ENCODE results near the gene EXTL2. TPM values are rescaled to one million over a fixed set of nuclear protein-coding genes. Genes with fewer than 3 reads are reported as not detected.

Gene EXTL2
- total and polyA plus RNA-seq, 2 experiments from 2014 or later, result 16.9 to 28.6 TPM

- H3K4me3 ChIP-seq, result no peak overlapping the region
- WGBS (ENCODE audit: low lambda C conversion rate, missing lambda C conversion rate), result 50% methylated on average over 2 of the region's 2 CpGs
- no peak for DNase-seq (ENCODE audit: low spot score)
- no peaks in the 10 kb centered on the region for H3K9me3 ChIP-seq (ENCODE audit: low read depth)
- no peak overlapping the region for H2AFZ ChIP-seq
- H3K27ac ChIP-seq, result no peak overlapping the region
- H3K4me1 ChIP-seq (ENCODE audit: insufficient read depth), result no peaks in the 10 kb centered on the region
- H3K36me3 ChIP-seq (replicated peaks; ENCODE audit: insufficient read depth, low read depth), result no peaks in the 10 kb centered on the region
- no peaks in the 10 kb centered on the region for H3K27me3 ChIP-seq
- no peaks in the 10 kb centered on the region for H3K79me2 ChIP-seq
- H3K9me2 ChIP-seq (replicated peaks; ENCODE audit: insufficient read depth), result no peaks in the 10 kb centered on the region
- no peaks in the 10 kb centered on the region for H4K20me1 ChIP-seq (ENCODE audit: insufficient read depth, poor library complexity, severe bottlenecking)
- TF ChIP-seq CTCF (IDR thresholded peaks at IDR 0.05; ENCODE audit: poor library complexity) (no peak), EZH2phosphoT487 (IDR thresholded peaks at IDR 0.05; ENCODE audit: low read depth, severe bottlenecking, unreplicated experiment) (no peak), EZH2 (IDR thresholded peaks at IDR 0.05; ENCODE audit: borderline replicate concordance) (no peak)
- H3K4me2 ChIP-seq, result no peak overlapping the region
Measured at GRCh38 chr1:100927276-100927675, 32.6 kb upstream of the EXTL2 start.

GRCh38 chr1:100926240-100926639, 31.6 kb upstream of the EXTL2 start:
- DNase-seq (ENCODE audit: low spot score), result no peak
- H3K79me2 ChIP-seq, result no peaks in the 10 kb centered on the region
- H3K4me1 ChIP-seq (ENCODE audit: insufficient read depth), result no peaks in the 10 kb centered on the region
- H4K20me1 ChIP-seq (ENCODE audit: insufficient read depth, poor library complexity, severe bottlenecking), result no peaks in the 10 kb centered on the region
- H3K9me2 ChIP-seq (replicated peaks; ENCODE audit: insufficient read depth), result no peaks in the 10 kb centered on the region
- H3K36me3 ChIP-seq (replicated peaks; ENCODE audit: insufficient read depth, low read depth), result no peaks in the 10 kb centered on the region
- TF ChIP-seq EZH2phosphoT487 (IDR thresholded peaks at IDR 0.05; ENCODE audit: low read depth, severe bottlenecking, unreplicated experiment), result no peak
- TF ChIP-seq EZH2 (IDR thresholded peaks at IDR 0.05; ENCODE audit: borderline replicate concordance), result no peak
- no peak for TF ChIP-seq CTCF (IDR thresholded peaks at IDR 0.05; ENCODE audit: poor library complexity)
- no peak overlapping the region for H3K4me2 ChIP-seq
- no peak overlapping the region for H3K4me3 ChIP-seq
- no peaks in the 10 kb centered on the region for H3K27me3 ChIP-seq
- no peak overlapping the region for H3K27ac ChIP-seq
- H2AFZ ChIP-seq, result no peak overlapping the region
- WGBS (ENCODE audit: low lambda C conversion rate, missing lambda C conversion rate), result 100% methylated on average over 2 of the region's 2 CpGs
- no peaks in the 10 kb centered on the region for H3K9me3 ChIP-seq (ENCODE audit: low read depth)

- Histone ChIP-seq H4K20me1 (ENCODE audit: insufficient read depth, poor library complexity, severe bottlenecking) (no peaks in the 10 kb centered on the region), H3K79me2 (no peaks in the 10 kb centered on the region), H3K9me3 (ENCODE audit: low read depth) (no peaks in the 10 kb centered on the region), H3K36me3 (replicated peaks; ENCODE audit: insufficient read depth, low read depth) (no peaks in the 10 kb centered on the region), H2AFZ (no peak overlapping the region), H3K4me2 (no peak overlapping the region), H3K4me3 (no peak overlapping the region), H3K9me2 (replicated peaks; ENCODE audit: insufficient read depth) (no peaks in the 10 kb centered on the region), H3K27me3 (no peaks in the 10 kb centered on the region), H3K27ac (no peak overlapping the region), H3K4me1 (ENCODE audit: insufficient read depth) (no peaks in the 10 kb centered on the region)
- 89% methylated on average over 2 of the region's 2 CpGs for WGBS (ENCODE audit: low lambda C conversion rate, missing lambda C conversion rate)
- TF ChIP-seq EZH2 (IDR thresholded peaks at IDR 0.05; ENCODE audit: borderline replicate concordance), result no peak
- no peak for TF ChIP-seq EZH2phosphoT487 (IDR thresholded peaks at IDR 0.05; ENCODE audit: low read depth, severe bottlenecking, unreplicated experiment)
- no peak for TF ChIP-seq CTCF (IDR thresholded peaks at IDR 0.05; ENCODE audit: poor library complexity)
- no peak for DNase-seq (ENCODE audit: low spot score)
Measured at GRCh38 chr1:100924991-100925390, 30.3 kb upstream of the EXTL2 start.

GRCh38 chr1:100924212-100924611, 29.6 kb upstream of the EXTL2 start:
- no peak for DNase-seq (ENCODE audit: low spot score)
- Histone ChIP-seq H3K4me3 (no peak overlapping the region), H3K4me1 (ENCODE audit: insufficient read depth) (no peaks in the 10 kb centered on the region), H3K4me2 (no peak overlapping the region), H2AFZ (no peak overlapping the region), H3K79me2 (no peaks in the 10 kb centered on the region), H4K20me1 (ENCODE audit: insufficient read depth, poor library complexity, severe bottlenecking) (no peaks in the 10 kb centered on the region), H3K27me3 (no peaks in the 10 kb centered on the region), H3K36me3 (replicated peaks; ENCODE audit: insufficient read depth, low read depth) (no peaks in the 10 kb centered on the region), H3K9me3 (ENCODE audit: low read depth) (no peaks in the 10 kb centered on the region), H3K9me2 (replicated peaks; ENCODE audit: insufficient read depth) (no peaks in the 10 kb centered on the region), H3K27ac (no peak overlapping the region)
- TF ChIP-seq CTCF (IDR thresholded peaks at IDR 0.05; ENCODE audit: poor library complexity), result no peak
- TF ChIP-seq EZH2 (IDR thresholded peaks at IDR 0.05; ENCODE audit: borderline replicate concordance), result no peak

All from hepatocyte (in vitro differentiated cells).